GM19240 (cell line): ENCODE results near the gene TECTA.
A peak's percentile ranks its signal among the peaks of the same experiment; 100 is the strongest.

ENCODE experiments used
- DNase-seq: peaks from one replicate; pipeline ENCODE4 v3.0.0; 2011; ENCODE audit warnings: low spot score; ENCODE audit not compliant: insufficient read length

The TECTA gene, protein sequence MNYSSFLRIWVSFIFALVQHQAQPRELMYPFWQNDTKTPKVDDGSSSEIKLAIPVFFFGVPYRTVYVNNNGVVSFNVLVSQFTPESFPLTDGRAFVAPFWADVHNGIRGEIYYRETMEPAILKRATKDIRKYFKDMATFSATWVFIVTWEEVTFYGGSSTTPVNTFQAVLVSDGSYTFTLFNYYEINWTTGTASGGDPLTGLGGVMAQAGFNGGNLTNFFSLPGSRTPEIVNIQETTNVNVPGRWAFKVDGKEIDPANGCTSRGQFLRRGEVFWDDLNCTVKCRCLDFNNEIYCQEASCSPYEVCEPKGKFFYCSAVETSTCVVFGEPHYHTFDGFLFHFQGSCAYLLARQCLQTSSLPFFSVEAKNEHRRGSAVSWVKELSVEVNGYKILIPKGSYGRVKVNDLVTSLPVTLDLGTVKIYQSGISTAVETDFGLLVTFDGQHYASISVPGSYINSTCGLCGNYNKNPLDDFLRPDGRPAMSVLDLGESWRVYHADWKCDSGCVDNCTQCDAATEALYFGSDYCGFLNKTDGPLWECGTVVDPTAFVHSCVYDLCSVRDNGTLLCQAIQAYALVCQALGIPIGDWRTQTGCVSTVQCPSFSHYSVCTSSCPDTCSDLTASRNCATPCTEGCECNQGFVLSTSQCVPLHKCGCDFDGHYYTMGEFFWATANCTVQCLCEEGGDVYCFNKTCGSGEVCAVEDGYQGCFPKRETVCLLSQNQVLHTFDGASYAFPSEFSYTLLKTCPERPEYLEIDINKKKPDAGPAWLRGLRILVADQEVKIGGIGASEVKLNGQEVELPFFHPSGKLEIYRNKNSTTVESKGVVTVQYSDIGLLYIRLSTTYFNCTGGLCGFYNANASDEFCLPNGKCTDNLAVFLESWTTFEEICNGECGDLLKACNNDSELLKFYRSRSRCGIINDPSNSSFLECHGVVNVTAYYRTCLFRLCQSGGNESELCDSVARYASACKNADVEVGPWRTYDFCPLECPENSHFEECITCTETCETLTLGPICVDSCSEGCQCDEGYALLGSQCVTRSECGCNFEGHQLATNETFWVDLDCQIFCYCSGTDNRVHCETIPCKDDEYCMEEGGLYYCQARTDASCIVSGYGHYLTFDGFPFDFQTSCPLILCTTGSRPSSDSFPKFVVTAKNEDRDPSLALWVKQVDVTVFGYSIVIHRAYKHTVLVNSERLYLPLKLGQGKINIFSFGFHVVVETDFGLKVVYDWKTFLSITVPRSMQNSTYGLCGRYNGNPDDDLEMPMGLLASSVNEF (N-terminal part only)

DNA sequence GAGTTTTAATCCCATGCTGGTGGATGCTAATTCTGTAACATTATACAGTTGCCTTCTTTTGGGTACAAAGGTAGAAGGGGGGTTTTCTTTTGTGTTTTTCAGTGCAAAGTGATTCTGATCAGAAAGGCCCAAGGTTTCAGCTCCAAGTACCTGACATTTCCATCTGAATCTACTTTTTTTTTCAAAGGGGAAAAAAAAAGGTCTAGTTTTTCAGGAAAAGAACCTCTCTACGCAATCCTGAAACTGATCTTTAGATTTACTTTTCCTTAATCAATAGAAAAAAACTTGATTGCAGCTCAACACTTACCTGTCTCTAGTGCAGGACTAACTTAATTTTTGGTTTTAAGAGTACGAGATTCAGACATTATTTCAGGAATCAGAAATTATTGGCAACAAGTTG lies at the start of gene TECTA:
TECTA (plus strand) TSS at position 301 of the 400 bp plus-strand sequence. CDS start 1,423 bp downstream, outside the sequence.
- DNase-seq: no peak

- no peak for DNase-seq
Measured at GRCh38 chr11:121053244-121053643, 47.8 kb upstream of the TECTA start.

- DNase-seq: no peak
Measured at GRCh38 chr11:121054266-121054665, 46.8 kb upstream of the TECTA start.

- no peak for DNase-seq
Measured at GRCh38 chr11:121055076-121055475, 46.0 kb upstream of the TECTA start.

- no peak for DNase-seq
Measured at GRCh38 chr11:121057922-121058321, 43.1 kb upstream of the TECTA start.

DNA sequence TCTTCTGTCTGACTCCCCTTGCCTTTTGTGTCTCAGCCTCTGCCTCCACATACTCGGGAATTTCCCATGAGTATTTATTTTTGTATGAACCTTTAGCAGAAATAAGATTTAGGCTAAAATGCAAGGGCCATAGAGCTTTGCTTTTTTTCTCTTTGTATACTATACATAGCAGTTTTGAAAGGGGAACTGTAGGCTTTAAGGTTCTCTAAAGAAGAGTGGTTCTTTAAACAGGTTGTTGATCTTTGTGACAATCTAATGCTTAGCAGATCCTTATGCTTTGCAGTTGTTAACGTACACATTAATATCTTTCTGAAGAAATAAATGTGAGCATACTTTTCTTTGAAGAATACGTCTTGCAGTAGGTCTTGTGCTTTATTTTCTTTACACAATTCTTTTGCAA lies 42.1 kb upstream of the TECTA start:
- no peak for DNase-seq

DNA sequence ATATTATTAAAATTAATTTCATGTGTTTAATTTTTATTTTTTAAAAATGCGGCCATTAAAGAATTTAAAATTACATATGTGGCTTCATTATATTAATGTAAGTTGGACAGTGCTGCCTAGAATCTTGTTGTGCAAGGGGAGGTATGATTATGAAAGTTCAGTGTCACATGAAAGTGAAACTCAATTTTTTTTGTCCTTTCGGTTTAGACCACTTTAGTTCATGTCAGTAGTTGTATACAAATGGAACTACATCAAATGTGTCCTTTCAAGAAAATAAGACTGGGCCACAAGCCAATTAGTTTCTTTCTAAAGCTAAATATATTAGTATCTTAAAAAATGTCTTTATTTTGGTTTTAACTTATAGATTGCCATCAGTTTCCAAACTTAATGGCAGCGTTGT lies 41.4 kb upstream of the TECTA start:
- DNase-seq: peak; percentile 14

GRCh38 chr11:121063728-121064127 lies 37.3 kb upstream of the TECTA start:
- DNase-seq: no peak

GRCh38 chr11:121066623-121067022 lies 34.4 kb upstream of the TECTA start:
- no peak for DNase-seq

DNA sequence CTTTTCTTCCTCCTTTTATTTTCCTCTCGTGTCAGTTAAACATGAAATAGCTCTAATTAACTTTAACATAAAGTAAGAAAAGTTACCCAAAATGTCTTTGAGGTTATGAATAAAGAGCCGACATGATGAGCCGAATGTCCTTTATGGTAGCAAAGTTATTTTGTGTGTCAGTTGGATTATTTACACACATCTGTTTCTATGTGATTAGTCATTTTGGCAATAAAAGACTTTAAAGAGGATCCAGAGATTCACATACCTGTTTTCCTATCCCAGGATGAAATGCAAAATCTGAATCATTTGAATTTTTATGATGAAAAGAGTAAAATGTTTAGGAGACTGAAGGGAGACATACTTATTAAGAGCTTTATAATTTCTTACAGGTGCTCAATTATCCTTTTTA lies 34.0 kb upstream of the TECTA start:
- no peak for DNase-seq

DNA sequence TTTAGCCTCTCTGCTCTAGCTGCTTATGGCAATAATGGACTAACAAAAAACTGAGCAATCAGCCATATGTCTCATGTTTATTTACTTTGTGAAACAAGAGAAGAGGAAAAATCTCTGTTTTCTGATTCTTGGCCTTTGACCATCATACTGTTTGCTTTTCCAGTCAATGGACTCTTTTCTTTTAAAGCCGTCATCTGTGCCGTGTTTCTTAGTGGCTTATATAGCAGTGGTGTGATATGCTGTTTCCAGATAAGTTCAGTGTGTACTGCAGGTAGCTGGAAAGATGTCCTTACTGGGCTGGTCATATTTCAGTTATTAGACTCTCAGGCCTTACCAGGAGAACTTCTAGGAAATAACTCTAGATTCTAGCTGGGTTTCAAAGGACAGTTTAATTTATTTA lies 33.6 kb upstream of the TECTA start:
- no peak for DNase-seq

GRCh38 chr11:121067962-121068647 lies 32.9 kb upstream of the TECTA start:
- DNase-seq: no peak

GRCh38 chr11:121068787-121069186 lies 32.3 kb upstream of the TECTA start:
- no peak for DNase-seq

DNA sequence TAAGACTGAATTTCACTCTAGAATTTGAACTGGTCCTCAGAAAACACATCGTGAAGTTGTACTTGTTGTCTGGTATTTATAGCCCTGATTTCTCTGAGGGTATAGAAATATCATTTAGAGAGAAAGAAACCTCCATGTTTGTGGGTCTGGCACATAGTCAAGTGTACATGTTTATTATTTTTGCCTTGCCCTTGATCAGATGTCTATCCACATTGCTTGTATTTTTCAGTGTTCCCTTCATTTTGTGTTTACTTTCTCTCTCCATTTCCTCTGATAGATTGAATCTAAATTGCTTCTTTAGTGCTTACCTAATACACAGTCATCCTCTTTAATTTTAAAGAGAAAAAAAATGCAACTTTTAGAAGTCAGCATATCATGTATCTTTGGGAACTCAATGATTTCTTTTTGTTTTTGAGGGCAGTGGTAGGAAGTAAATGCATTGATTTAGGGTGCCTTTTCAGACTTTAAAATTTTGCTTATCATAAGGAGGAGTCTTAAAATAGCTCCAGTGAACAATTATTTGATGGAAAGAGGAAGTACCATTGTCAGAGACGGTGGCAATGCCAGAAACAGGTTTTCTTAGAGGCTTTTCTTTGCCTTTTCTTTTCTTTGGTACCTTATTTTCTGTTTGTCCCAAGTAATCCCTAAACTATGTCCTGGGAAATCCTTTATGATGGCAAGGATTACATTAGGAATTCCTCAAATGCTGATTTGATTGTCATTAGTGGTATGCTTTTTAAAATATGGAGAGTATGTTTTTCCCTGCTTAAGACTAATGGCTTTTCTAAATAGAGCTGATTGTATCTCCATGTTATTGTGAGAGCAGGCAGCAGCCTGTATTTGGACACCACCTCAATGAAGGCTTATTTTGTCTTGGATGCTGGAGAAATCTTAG lies 29.8 kb upstream of the TECTA start:
- no peak for DNase-seq

DNA sequence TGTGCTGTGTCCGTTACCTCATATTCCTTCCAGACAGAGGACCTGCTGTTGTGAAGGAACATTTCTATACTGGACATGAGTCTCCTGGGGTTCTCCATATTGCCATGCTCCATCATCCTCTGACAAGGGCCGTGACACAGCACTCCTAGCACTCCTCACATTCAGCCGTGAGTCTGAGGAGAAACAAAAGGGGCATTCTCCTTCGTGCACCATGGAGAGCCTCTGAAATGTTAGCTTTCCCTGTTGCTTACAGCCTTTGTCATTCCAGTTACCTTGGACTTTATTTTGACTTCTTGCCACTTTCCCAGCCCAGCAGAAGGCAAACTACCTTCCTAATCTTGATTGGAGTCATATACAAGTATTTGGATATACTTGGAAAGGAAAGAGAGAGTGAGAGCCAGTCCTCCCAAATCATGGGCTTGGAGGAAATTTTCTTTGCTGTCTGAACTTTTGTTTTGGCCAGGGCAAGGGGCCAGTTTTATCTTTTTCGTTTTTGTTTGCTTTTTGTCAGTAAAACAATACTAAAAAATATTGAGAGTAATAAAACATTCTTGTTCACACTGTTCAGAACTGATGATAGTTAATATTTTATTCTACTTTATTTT lies 29.1 kb upstream of the TECTA start:
- DNase-seq: no peak

- DNase-seq: no peak
Measured at GRCh38 chr11:121081321-121081720, 19.7 kb upstream of the TECTA start.

DNA sequence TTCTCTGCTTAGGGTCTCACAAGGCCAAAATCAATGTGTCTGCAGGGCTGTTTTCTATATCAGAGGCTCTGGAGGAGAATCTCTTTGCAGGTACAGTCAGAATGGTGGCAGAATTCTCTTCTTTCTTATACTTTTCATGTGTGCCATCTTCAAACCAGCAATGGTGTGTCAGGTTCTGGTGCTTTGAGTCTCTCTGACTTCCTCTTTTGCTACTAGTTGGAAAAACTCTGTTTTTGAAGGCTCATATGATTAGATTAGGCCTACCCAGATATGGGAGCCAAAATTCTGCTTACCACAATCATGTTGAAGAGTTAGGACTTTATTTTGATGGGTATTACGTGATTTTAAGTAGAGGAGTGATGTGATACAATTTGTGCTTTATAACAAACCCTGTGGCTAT lies 18.8 kb upstream of the TECTA start:
- no peak for DNase-seq

- DNase-seq: no peak
Measured at GRCh38 chr11:121082670-121083069, 18.4 kb upstream of the TECTA start.

GRCh38 chr11:121086866-121087265 lies 14.2 kb upstream of the TECTA start:
- no peak for DNase-seq

GRCh38 chr11:121089566-121089965 lies 11.5 kb upstream of the TECTA start:
- DNase-seq: no peak
